Measurements from ENCODE around the gene SEZ6L.

GRCh38 chr22:26215736-26216135 is 46.5 kb downstream of the SEZ6L start:
- TF ChIP-seq EZH2 (IDR thresholded peaks at IDR 0.05) (no peak), POLR2AphosphoS5 (IDR thresholded peaks at IDR 0.05; ENCODE audit: borderline replicate concordance, low read depth, low read length) (no peak), FOXP2 (optimal IDR thresholded peaks at IDR 0.05; ENCODE audit: control extremely low read depth, extremely low read length, insufficient read depth) (no peak)
